ENCODE results near the gene NOTCH1.

Gene NOTCH1

GRCh38 chr9:136459425-136459824 is 86.4 kb downstream of the NOTCH1 start (continued):
- TF ChIP-seq ZNF133 (tag by site-specific recombination; IDR thresholded peaks at IDR 0.05) (no peak), KLF7 (tag by site-specific recombination; IDR thresholded peaks at IDR 0.05; ENCODE audit: borderline replicate concordance) (no peak)

- POLR2A ChIA-PET, result interaction anchor here (0.6 kb wide), 1 partner anchor 72 kb away, joined by 3 read pairs; no protein-coding TSS in a partner anchor
- Histone ChIP-seq H3K4me1 (ENCODE audit: control insufficient read depth, insufficient read depth, low read length) (no peaks in the 10 kb centered on the region), H3K27ac (ENCODE audit: extremely low read depth, low read depth, low read length) (no peak overlapping the region), H3K9me3 (ENCODE audit: control insufficient read depth, insufficient read depth, low read depth, low read length) (no peaks in the 10 kb centered on the region), H3K36me3 (ENCODE audit: control insufficient read depth in 2 of 2, insufficient read depth in 1 of 2, low read length in 2 of 2) (peaks cover 31 to 89% of the 10 kb centered on the region in 2 experiments), H3K4me3 (ENCODE audit: low read depth, low read length) (no peak overlapping the region)
- CTCF ChIA-PET, result interaction anchor here (1.4 to 2.3 kb wide), 2 partner anchors 16 to 186 kb away, joined by 3 to 9 read pairs; no protein-coding TSS in a partner anchor
- TF ChIP-seq ZNF404 (tag by site-specific recombination; IDR thresholded peaks at IDR 0.05) (no peak), ZNF473 (tag by site-specific recombination; IDR thresholded peaks at IDR 0.05) (no peak), ZNF266 (tag by site-specific recombination; IDR thresholded peaks at IDR 0.05; ENCODE audit: low read depth) (no peak), SCRT1 (tag by site-specific recombination; IDR thresholded peaks at IDR 0.05; ENCODE audit: borderline replicate concordance) (no peak), ZNF692 (tag by site-specific recombination; IDR thresholded peaks at IDR 0.05) (no peak), MYNN (tag by site-specific recombination; IDR thresholded peaks at IDR 0.05; ENCODE audit: borderline replicate concordance) (no peak), ZNF785 (tag by site-specific recombination; IDR thresholded peaks at IDR 0.05) (no peak), ZNF23 (tag by site-specific recombination; IDR thresholded peaks at IDR 0.05; ENCODE audit: borderline replicate concordance) (no peak), ZNF302 (tag by site-specific recombination; IDR thresholded peaks at IDR 0.05; ENCODE audit: low read depth) (no peak), ZNF362 (tag by site-specific recombination; IDR thresholded peaks at IDR 0.05) (no peak), HIC1 (tag by site-specific recombination; IDR thresholded peaks at IDR 0.05) (no peak), ZNF660 (tag by site-specific recombination; IDR thresholded peaks at IDR 0.05) (no peak), ZNF529 (tag by site-specific recombination; IDR thresholded peaks at IDR 0.05; ENCODE audit: insufficient replicate concordance) (no peak), HOXA7 (CRISPR knock-in tag; IDR thresholded peaks at IDR 0.05; ENCODE audit: borderline replicate concordance) (no peak), ZNF830 (tag by site-specific recombination; IDR thresholded peaks at IDR 0.05; ENCODE audit: low read depth) (no peak), ZNF600 (tag by site-specific recombination; IDR thresholded peaks at IDR 0.05) (no peak), MZF1 (tag by site-specific recombination; IDR thresholded peaks at IDR 0.05; ENCODE audit: borderline replicate concordance) (no peak), KLF1 (tag by site-specific recombination; IDR thresholded peaks at IDR 0.05) (no peak), ZNF747 (tag by site-specific recombination; IDR thresholded peaks at IDR 0.05) (no peak), REST (tag by site-specific recombination; IDR thresholded peaks at IDR 0.05) (no peak)
These were observed 88.5 kb downstream of the NOTCH1 start for GRCh38 chr9:136457326-136457725.
